DOHH2 (cell line): ENCODE results near the gene NBDY.

Experiments
- H3F3A ChIP-seq: fragments of 200-600 bp; sonication (generic), shearing (Covaris generic); 2 replicates; pipeline ENCODE4 v1.6.0; 2016; ENCODE audit warnings: antibody characterized with exemption, mild to moderate bottlenecking; ENCODE audit not compliant: control insufficient read depth, insufficient read depth
- H3K27ac ChIP-seq: fragments of 200-600 bp; sonication (generic); 2 replicates; pipeline ENCODE4 v1.5.1; 2014; ENCODE audit warnings: low read depth, mild to moderate bottlenecking, low read length, moderate library complexity
- H3K27me3 ChIP-seq: fragments of 200-600 bp; sonication (generic); 2 replicates; pipeline ENCODE4 v1.6.1; 2014; ENCODE audit warnings: mild to moderate bottlenecking, low read length, mixed read lengths; ENCODE audit not compliant: control insufficient read depth
- H3K36me3 ChIP-seq: fragments of 200-600 bp; sonication (generic); 2 replicates; pipeline ENCODE4 v1.6.1; 2014; ENCODE audit warnings: mild to moderate bottlenecking, low read length, moderate library complexity, mixed read lengths; ENCODE audit not compliant: control insufficient read depth
- H3K4me1 ChIP-seq: fragments of 200-600 bp; sonication (generic); 2 replicates; pipeline ENCODE4 v1.6.1; 2014; ENCODE audit warnings: mild to moderate bottlenecking, low read length, mixed read lengths; ENCODE audit not compliant: control insufficient read depth
- H3K4me2 ChIP-seq: fragments of 200-600 bp; sonication (generic); 2 replicates; pipeline ENCODE4 v1.6.0; 2014; ENCODE audit warnings: mild to moderate bottlenecking, low read length, moderate library complexity
- H3K4me3 ChIP-seq: fragments of 200-600 bp; sonication (generic); 2 replicates; pipeline ENCODE4 v1.5.1; 2014; ENCODE audit warnings: mild to moderate bottlenecking, low read length, mixed read lengths
- H3K79me2 ChIP-seq: fragments of 200-600 bp; sonication (generic); 2 replicates; pipeline ENCODE4 v1.6.1; 2014; ENCODE audit warnings: mild to moderate bottlenecking, low read length, mixed read lengths; ENCODE audit not compliant: control insufficient read depth
- H3K9me2 ChIP-seq: fragments of 200-600 bp; sonication (generic); replicated peaks from 2 replicates; pipeline ENCODE4 v1.6.1; 2014; ENCODE audit warnings: mild to moderate bottlenecking, low read length, mixed read lengths; ENCODE audit not compliant: control insufficient read depth
- H3K9me3 ChIP-seq: fragments of 200-600 bp; sonication (generic); 2 replicates; pipeline ENCODE4 v1.6.1; 2014; ENCODE audit warnings: antibody characterized with exemption, low read length, mixed read lengths; ENCODE audit not compliant: control insufficient read depth, insufficient read depth
- H4K20me1 ChIP-seq: fragments of 200-600 bp; sonication (generic); 2 replicates; pipeline ENCODE4 v1.6.0; 2014; ENCODE audit warnings: low read depth, mild to moderate bottlenecking, antibody characterized with exemption, low read length, moderate library complexity; ENCODE audit not compliant: control insufficient read depth, insufficient read depth
- CTCF ChIP-seq: fragments of 200-600 bp; sonication (generic); IDR thresholded peaks from one replicate; pipeline ENCODE4 v1.5.1; 2014; ENCODE audit warnings: antibody characterized with exemption, mild to moderate bottlenecking, low read depth, low read length; ENCODE audit not compliant: poor library complexity, severe bottlenecking
- EZH2phosphoT487 ChIP-seq: fragments of 200-600 bp; sonication (generic); IDR thresholded peaks from 2 replicates; pipeline ENCODE4 v1.6.1; 2017; ENCODE audit warnings: borderline replicate concordance, mild to moderate bottlenecking, antibody characterized with exemption, low read length, moderate library complexity, mixed read lengths

The NBDY gene

GRCh38 chrX:56813318-56813837, 84.3 kb downstream of the NBDY start:
- Histone ChIP-seq H4K20me1 (no peaks in the 10 kb centered on the region), H3K36me3 (no peaks in the 10 kb centered on the region), H3K9me3 (no peaks in the 10 kb centered on the region), H3K4me3 (no peak overlapping the region), H3F3A (no peaks in the 10 kb centered on the region), H3K9me2 (no peaks in the 10 kb centered on the region), H3K79me2 (no peaks in the 10 kb centered on the region), H3K27ac (no peak overlapping the region), H3K4me1 (no peaks in the 10 kb centered on the region), H3K27me3 (no peaks in the 10 kb centered on the region), H3K4me2 (no peak overlapping the region)
- TF ChIP-seq CTCF (no peak), EZH2phosphoT487 (no peak)

GRCh38 chrX:56817179-56817578, 88.1 kb downstream of the NBDY start:
- H3K9me2 ChIP-seq: no peaks in the 10 kb centered on the region
- no peaks in the 10 kb centered on the region for H3K27me3 ChIP-seq
- H3K4me3 ChIP-seq: no peak overlapping the region
- H3K79me2 ChIP-seq: no peaks in the 10 kb centered on the region
- no peaks in the 10 kb centered on the region for H3F3A ChIP-seq
- H4K20me1 ChIP-seq: no peaks in the 10 kb centered on the region
- H3K4me1 ChIP-seq: no peaks in the 10 kb centered on the region
- H3K27ac ChIP-seq: no peak overlapping the region
- TF ChIP-seq EZH2phosphoT487 (no peak), CTCF (no peak)
- H3K4me2 ChIP-seq: no peak overlapping the region
- no peaks in the 10 kb centered on the region for H3K36me3 ChIP-seq
- H3K9me3 ChIP-seq: no peaks in the 10 kb centered on the region

- H3K4me2 ChIP-seq: no peak overlapping the region
- H3K79me2 ChIP-seq: no peaks in the 10 kb centered on the region
- H3K9me2 ChIP-seq: no peaks in the 10 kb centered on the region
- no peak for TF ChIP-seq CTCF
- no peak for TF ChIP-seq EZH2phosphoT487
- no peaks in the 10 kb centered on the region for H3K4me1 ChIP-seq
- no peak overlapping the region for H3K27ac ChIP-seq
- no peak overlapping the region for H3K4me3 ChIP-seq
- no peaks in the 10 kb centered on the region for H4K20me1 ChIP-seq
- no peaks in the 10 kb centered on the region for H3K36me3 ChIP-seq
- no peaks in the 10 kb centered on the region for H3K9me3 ChIP-seq
- H3F3A ChIP-seq: no peaks in the 10 kb centered on the region
- no peaks in the 10 kb centered on the region for H3K27me3 ChIP-seq
Measured at GRCh38 chrX:56826020-56826419, 97.0 kb downstream of the NBDY start.

- Histone ChIP-seq H3K36me3 (no peaks in the 10 kb centered on the region), H3K4me3 (no peak overlapping the region), H3K9me3 (no peaks in the 10 kb centered on the region), H3K27me3 (no peaks in the 10 kb centered on the region), H4K20me1 (no peaks in the 10 kb centered on the region), H3K79me2 (no peaks in the 10 kb centered on the region), H3K4me1 (no peaks in the 10 kb centered on the region), H3F3A (no peaks in the 10 kb centered on the region), H3K27ac (no peak overlapping the region), H3K9me2 (no peaks in the 10 kb centered on the region), H3K4me2 (no peak overlapping the region)
- no peak for TF ChIP-seq EZH2phosphoT487
- TF ChIP-seq CTCF: no peak
Measured at GRCh38 chrX:56833626-56834025, 104.6 kb downstream of the NBDY start.
